ENCODE results near the gene LSM3. TPM values are rescaled to one million over a fixed set of nuclear protein-coding genes. Genes with fewer than 3 reads are reported as not detected.

LSM3 gene
- total and polyA plus RNA-seq, 11 donors, result 11.6 to 15.9 (median 13.7) TPM

GRCh38 chr3:14150491-14151230, 28.0 kb upstream of the LSM3 start:
- Histone ChIP-seq H3K9me3 (no peaks in the 10 kb centered on the region), H3K27ac (no peak overlapping the region), H3K27me3 (no peaks in the 10 kb centered on the region), H3K4me1 (peaks cover 0 to 22% (median 2%) of the 10 kb centered on the region in 12 donors), H3K4me3 (no peak overlapping the region), H3K36me3 (peaks cover 0 to 93% (median 76%) of the 10 kb centered on the region in 9 donors)
- ATAC-seq (no peak), DNase-seq (no peak)
- 94 to 96% (median 96%) methylated on average over 9 of the region's 9 CpGs for WGBS, 4 donors
- TF ChIP-seq POLR2A (IDR thresholded peaks at IDR 0.05), result no peak
- TF ChIP-seq CTCF (IDR thresholded peaks at IDR 0.05), result no peak
- intact Hi-C loops (cut with DNase I), result no loop called here

- H3K27ac ChIP-seq, result no peak overlapping the region
- 86 to 94% (median 90%) methylated on average over 10 to 12 of the region's 12 CpGs for WGBS, 4 donors
These were observed 27.0 kb upstream of the LSM3 start for GRCh38 chr3:14151471-14152083.

GRCh38 chr3:14152233-14152962, 26.2 kb upstream of the LSM3 start:
- ATAC-seq (no peak), DNase-seq (peak in 1 of 5 donors; percentile 8)
- no peak overlapping the region for H3K4me3 ChIP-seq
- intact Hi-C loops (cut with DNase I), result no loop called here
- H3K36me3 ChIP-seq, result peaks cover 0 to 93% (median 77%) of the 10 kb centered on the region in 9 donors
- peaks cover 0 to 7% (median 0%) of the 10 kb centered on the region in 12 donors for H3K4me1 ChIP-seq
- TF ChIP-seq CTCF (IDR thresholded peaks at IDR 0.05), result peak in 2 of 12 donors; percentile 4 to 19
- no peak for TF ChIP-seq POLR2A (IDR thresholded peaks at IDR 0.05)
- H3K9me3 ChIP-seq, result no peaks in the 10 kb centered on the region
- no peak overlapping the region for H3K27ac ChIP-seq
- no peaks in the 10 kb centered on the region for H3K27me3 ChIP-seq
- 88 to 96% (median 91%) methylated on average over 11 of the region's 11 CpGs for WGBS, 4 donors

More at GRCh38 chr3:14151471-14152083, 27.0 kb upstream of the LSM3 start:
- no peak for TF ChIP-seq CTCF (IDR thresholded peaks at IDR 0.05)
- no peak for TF ChIP-seq POLR2A (IDR thresholded peaks at IDR 0.05)
- H3K36me3 ChIP-seq, result peaks cover 0 to 93% (median 77%) of the 10 kb centered on the region in 9 donors
- H3K4me3 ChIP-seq, result no peak overlapping the region
- H3K4me1 ChIP-seq, result peaks cover 0 to 15% (median 0%) of the 10 kb centered on the region in 12 donors
- DNase-seq (no peak), ATAC-seq (no peak)
- no peaks in the 10 kb centered on the region for H3K27me3 ChIP-seq
- intact Hi-C loops (cut with DNase I), result no loop called here
- no peaks in the 10 kb centered on the region for H3K9me3 ChIP-seq

GRCh38 chr3:14152963-14153355, 25.7 kb upstream of the LSM3 start:
- WGBS, 4 donors, result 90 to 96% (median 92%) methylated on average over 4 of the region's 4 CpGs
- H3K36me3 ChIP-seq, result peaks cover 0 to 93% (median 77%) of the 10 kb centered on the region in 9 donors
- intact Hi-C loops (cut with DNase I), result no loop called here

More at GRCh38 chr3:14152963-14153355, 25.7 kb upstream of the LSM3 start:
- DNase-seq (no peak), ATAC-seq (no peak)
- Histone ChIP-seq H3K4me3 (no peak overlapping the region), H3K9me3 (no peaks in the 10 kb centered on the region), H3K4me1 (peaks cover 0 to 2% (median 0%) of the 10 kb centered on the region in 12 donors), H3K27ac (no peak overlapping the region), H3K27me3 (no peaks in the 10 kb centered on the region)
- TF ChIP-seq POLR2A (IDR thresholded peaks at IDR 0.05) (no peak), CTCF (IDR thresholded peaks at IDR 0.05) (no peak)

Data from heart left ventricle (tissue), 16 donors.